GM19351 (cell line): ENCODE data around the gene HIGD2A.

Source experiments
- ATAC-seq: cut with Tn5 transposase; IDR thresholded peaks from one replicate; pipeline ENCODE4 v1.9.1; 2021; ENCODE audit warnings: mild to moderate bottlenecking, moderate library complexity; ENCODE audit not compliant: unreplicated experiment

Gene HIGD2A, protein sequence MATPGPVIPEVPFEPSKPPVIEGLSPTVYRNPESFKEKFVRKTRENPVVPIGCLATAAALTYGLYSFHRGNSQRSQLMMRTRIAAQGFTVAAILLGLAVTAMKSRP

DNA sequence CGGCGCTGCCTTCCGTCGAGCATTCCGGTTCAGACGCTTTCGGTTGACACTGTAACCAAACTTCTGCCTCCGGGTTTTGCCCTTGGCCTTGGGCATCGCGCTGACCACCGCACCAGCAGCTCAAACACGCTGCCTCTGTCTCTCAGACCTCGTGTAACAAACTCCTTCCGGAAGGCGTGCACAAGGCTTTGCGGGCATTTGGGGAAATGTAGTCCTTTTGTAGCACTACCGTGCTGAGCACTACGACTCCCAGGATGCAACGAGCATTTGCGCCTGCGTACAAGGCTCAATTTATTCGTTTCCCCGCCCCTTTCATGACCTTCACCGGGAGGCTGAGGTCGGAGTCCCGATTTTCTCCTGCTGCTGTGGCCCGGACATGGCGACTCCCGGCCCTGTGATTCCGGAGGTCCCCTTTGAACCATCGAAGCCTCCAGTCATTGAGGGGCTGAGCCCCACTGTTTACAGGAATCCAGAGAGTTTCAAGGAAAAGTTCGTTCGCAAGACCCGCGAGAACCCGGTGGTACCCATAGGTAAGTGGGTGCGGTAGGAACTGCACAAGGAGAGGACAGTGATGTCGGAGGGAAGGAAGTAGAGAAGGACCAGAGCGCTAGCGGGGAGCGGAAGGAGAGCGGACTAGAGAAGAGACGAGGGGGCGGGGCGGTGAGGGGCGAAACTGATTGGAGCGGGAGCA is at the start of gene HIGD2A, which contains the start of gene NOP16:
HIGD2A (plus strand) TSS at position 308 of the 691 bp plus-strand sequence; CDS start at position 377, 69 bp downstream.
NOP16 (minus strand) TSS at position 155 of the 691 bp plus-strand sequence; CDS start at position 96, 59 bp downstream.
- ATAC-seq, result peak; percentile 87

DNA sequence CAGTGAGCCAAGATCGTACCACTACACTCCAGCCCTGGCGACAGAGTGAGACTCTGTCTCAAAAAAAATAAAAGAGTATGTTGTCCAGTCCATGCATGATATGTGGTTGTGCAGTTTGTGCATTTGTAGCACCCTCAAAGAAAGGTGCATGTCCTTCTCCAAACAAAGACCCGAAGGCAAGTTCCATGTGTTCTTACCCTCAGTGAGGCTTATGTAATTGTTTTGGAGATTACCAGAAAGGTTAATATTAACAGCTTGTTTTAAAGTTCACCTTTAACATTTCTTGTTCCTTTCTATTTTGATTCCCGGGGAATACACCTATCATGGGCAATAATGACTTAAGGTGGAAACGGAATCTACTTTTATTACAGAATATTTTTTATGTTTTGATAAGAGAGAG is 49.2 kb upstream of the HIGD2A start:
- ATAC-seq, result no peak

DNA sequence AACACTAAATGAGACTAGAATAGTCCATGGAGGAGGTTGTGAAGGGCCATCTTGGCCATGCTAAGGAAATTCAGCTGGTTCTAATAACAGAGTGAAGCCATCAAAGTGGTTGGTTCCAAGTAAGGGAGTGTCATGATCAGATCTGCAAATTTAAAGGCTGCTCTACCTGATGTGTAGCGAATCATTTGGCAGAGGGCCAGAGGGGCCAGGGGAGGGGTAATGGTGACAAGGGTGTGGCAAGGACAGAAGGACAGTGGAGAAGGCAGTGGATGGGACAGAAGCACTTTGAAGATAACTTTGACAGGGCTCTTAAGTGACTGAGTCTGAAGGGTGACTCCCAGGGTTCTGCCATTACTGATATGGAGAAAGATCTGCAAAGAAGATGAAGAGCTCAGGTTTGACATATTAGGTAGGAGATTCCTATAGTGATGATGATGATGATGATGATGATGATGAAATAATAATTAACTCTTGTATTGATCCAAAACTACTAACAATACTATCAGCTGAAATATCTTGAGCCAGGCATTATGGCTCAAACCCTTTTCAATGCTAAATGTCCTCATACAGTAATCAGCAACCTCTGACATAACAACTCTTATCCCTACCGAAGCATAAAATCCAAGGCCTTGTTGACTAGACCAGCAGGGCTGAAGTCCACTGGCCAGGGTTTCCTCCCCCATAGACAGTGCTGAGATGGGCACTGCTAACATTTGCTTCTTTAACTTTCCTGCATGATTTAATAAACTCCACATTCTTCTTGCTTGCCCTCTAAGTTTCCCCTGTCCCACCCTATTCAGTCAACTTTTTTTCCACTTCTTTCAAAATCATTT is 47.0 kb upstream of the HIGD2A start:
- no peak for ATAC-seq

DNA sequence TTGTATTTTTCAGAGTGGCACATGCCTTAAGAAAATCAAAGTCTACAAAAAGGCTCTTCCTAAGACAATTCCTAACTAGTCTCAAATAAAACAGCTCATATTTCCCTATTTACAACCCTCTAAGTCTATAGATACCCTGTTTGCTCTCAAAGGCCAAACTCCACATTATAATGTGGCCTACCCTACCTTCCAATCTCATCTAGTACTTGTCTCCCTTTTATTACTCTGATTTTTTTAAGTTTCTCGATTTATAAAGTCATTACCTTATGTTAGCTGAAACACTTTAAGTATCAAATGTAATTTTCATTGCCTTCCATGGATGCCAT is 46.4 kb upstream of the HIGD2A start:
- ATAC-seq, result no peak

DNA sequence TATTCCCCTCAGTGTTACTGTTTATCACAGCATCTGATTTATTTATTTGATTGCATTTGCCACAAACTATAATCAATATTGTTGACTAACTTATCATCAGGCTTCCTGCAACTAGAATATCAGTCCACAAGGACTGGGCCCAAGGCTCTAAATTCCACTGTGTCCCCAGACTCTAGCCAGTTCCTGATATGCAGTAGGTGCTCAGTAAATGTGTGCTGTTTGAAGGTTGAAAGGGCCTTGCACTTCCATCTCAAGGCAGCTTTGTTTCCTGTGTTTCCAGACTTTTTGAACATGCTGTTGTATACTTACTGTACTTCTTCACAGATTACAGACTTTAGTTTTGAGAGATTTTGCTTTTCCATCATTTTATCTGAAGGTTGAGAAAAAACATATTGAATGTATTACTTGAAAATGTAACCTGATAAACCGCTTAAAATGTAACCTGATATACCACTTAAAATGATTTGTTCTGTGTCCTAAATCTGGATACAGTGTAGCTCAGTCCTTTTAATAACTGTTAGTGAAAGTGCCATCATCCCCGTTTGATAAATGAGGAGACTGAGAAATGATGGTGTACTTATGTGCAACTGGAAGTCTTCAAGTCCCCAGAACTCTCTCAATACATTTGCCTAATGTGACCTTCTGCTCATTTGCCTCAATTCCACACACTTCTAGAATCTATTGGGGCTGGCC is 45.6 kb upstream of the HIGD2A start:
- ATAC-seq, result no peak

DNA sequence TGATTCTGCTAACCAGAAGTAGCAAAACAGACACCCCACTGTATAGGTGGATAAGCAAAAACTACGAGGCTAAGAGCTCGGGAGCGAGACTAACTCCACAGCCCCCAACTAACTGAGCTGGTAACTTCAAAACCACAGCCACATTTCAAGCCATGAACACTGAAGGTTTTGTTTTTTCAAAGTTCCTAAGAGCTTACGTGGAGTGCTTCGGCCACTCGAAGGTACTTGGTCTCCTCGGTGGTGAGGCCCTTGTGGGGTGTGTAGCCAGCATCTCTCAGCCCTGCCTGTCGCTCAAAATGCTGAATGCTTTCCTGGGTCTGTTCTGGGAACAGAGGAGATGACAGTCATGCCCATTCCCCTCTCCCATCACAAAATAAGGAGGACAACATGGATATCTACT is 38.1 kb upstream of the HIGD2A start:
- ATAC-seq, result no peak

DNA sequence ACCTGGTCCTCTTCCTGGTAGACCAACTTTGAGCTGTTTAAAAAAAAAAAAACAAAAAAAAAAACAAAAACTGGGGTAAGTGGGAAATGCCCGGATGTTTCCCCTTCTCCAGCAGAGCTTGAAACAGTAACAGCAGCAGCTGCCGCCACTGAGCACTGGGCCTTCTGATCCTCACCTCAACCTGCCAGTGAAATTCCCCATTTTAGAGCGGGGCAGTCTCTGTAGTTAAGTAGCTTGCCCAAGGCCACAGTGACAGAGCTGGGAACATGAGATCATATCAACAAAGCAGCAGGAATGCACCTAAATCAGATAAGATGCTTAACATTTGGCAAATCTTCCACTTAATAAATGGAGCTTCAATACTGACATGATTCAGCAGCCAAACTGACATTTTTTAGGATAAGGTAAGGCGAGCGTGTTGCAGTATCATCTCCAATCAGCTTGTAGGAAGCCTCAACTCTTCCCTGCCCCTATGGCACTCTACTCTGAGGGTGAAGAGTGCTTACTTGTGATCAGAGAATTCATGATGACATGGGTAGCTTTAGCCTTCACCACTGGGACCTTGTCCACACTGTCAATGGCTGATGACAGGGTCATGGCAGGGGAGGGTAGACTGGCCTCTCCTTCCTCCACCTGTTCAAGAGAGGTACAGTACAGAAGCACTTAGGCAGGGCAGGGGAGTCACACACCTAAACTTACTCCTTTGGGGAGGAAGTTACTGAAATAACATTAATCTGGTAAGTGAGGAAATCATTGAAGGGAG is 36.3 kb upstream of the HIGD2A start:
- no peak for ATAC-seq

DNA sequence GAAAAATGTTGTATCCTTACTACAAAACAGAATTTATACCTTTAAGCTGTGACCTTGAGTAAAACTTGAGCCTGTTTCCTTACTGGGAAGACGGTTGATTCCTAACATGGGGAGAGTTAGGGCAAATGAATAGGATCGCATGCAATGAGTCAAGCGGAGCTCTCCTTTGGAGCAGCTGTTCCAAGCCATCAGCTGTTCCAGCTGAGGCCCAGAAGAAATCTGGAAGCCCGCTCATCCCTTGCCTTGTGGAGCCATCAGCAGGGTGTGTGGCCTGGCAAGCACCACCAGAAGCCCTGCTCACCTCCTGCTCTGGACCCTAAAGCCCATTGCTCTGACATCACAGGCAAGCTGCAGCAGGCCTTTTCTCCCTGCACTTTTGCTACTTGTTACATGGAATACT is 35.0 kb upstream of the HIGD2A start:
- ATAC-seq, result no peak

DNA sequence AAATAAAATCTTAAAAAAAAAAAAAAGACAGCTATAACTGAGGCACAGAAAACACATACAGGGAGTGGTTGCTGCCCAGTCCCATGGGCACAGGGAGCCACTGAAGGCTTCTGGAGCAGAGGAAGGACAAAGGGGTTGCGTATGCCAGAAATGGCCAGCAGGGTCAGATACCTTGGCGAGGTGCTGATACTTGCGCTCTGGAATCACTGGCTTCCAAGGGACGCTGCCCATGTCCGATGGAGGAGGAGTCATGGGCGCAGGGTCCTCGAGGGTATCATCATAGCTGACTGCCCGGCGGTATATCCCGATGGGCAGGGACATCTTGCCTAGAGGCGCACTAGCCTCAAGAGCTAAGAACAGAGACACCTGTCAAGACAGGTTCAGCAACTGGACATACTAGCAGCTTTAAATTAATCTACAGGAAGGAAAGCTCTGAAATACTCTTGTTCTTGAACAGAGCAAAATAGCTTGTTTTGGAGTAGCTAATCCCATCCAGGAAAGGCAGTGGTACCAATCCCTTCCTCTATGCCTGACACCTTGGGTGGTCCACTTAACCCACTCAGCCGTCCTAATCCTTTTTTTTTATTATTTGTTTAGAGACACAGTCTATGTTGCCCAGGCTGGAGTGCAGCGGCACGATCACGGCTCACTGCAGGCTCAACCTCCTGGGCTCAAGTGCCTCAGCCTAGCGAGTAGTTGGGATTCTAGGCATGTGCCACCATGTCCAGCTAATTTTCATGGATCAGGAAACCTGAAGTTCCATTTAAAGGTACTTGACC is 33.0 kb upstream of the HIGD2A start:
- ATAC-seq, result no peak

DNA sequence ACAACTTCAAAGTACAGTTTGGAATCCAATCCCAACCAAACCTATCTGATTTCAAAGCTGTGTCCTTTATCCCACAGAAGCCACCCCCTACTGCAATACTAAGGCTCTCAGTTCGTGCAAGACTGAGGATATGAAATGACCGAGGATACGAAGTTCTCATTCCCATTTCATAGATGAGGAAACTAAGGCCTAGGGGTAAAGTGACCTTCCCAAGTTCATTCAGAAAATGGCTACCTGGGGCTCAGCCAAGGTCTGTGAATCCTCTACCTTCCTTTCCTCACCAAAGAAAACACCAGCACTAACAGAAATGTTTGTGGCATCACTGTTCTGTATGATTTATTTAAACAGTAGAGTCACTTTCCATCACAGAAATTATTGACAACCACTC is 32.4 kb upstream of the HIGD2A start:
- no peak for ATAC-seq

DNA sequence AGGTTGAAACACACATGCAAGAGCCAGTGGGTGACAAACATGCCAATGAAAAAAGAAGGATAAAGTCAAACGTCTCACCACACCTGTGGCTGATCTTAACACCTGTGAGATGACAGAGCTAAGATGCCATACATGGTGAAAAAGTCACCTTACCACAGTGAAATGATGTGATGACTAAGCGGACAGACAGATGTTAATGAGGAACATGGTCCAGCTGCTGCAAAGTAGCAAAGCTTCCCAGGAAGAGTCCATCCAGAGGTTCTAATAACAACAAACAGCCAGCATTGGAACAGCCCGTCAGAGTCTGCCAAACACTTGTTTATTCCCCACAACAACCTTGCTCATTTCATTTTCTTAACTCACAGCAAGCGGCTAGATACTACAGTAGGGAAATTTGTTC is 28.9 kb upstream of the HIGD2A start:
- no peak for ATAC-seq

DNA sequence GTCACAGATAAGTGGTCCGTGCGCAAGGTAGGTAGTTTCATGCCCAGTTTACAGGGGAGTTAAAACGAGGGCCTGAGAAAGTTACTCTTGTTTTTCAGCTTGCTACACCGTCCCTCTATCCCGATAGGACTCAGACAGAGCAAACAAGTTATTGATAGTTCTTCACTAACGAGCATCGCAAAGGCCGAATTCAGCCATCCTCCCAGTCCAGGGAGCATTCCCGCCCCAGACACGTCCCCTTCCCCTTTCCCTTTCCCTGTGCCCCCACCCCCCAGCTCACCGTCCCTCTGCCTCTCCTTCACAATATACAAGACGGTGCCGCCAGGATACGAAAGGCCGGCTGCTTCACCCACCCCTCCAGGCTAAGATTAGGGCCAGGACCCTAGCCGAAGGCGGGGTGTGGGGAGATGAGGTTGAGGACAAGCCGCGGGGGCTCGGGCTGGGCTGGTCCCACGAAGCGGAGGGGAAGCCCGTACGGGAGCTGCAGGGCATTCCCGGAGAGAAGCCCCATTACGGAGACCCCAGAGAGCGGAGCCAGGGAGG is 27.6 kb upstream of the HIGD2A start:
- no peak for ATAC-seq

DNA sequence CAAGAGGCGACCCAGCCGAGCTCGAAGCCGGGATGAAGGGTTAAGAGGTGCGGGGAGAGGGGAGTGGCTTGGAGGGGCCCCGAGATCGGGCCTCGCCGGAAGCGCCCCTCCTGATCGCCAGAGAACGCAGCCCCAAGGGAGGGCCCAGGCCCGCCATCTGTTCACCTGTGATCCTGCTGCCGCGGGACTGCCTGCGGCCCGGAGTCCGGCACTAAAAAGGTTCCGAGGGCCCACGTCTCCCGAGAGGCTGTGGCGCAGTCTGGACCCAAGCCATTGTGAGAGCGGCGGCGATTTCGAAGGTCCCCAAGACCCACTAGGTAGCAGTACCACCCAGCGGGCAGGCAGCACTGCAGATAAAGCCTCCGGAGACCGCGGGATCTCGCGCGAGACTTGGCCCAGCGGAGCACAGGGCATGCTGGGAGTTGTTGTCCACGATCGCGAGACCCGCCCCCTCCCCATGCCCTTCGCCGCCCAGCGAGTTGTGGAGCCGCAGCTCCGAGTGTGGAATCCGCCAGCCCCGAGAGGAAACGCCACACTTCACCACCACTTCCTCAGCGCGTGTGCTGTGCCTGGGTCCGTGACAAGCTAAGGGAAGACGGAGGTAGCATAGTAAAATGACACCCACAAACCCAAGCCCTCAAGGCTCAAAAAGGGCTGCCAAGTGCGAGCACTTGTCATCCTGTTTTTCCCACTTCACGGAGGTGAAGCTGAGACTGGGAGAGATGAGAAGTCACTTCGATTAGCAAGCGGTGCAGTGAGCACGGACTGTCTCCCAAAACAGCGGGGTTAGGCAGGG is 26.9 kb upstream of the HIGD2A start, which contains the start of gene KIAA1191:
KIAA1191 (minus strand) TSS at position 328 of the 796 bp plus-strand sequence. CDS start 2,256 bp downstream, outside the sequence.
- peak; percentile 82 for ATAC-seq

DNA sequence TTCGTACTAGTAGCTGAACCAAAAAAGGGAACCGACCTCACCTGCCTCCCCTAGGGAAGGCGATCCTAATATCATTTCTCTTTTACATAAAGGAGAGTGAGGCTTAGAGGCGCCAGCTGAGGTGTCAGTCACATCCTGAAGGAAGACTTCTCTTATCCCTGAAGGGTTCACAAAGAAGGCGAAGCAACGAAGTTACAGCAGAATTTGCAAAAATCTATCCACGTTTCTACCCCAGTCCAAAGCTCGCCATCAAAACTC is 26.4 kb upstream of the HIGD2A start:
- ATAC-seq, result no peak

DNA sequence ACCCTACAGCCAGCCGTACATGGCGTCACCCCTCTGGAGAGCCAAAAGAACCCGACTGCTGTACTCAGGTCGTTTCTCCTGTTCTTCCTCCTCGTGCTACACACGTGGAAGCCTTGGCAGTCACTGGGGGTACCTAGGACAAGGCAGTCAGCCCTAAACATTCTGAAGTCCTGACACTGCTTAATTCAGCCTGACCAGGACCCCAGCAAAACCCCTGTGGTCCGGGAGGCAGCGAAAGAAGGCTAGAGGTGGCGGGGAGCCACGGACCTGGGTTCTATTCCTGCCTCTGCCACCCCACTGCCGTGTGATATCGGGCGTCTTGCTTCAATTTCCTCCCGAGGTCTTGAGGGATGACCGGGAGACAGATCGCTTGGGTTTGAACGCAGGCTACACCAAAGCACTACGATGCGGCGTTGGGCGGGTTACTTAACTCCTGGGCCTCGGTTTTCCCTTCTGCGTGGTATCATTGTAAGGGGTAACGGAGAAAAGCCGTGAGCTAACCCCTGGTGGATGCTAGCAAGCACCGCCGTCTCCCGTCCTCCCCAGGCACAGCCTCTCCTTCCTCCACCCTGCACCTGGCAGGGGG is 23.7 kb upstream of the HIGD2A start:
- ATAC-seq, result no peak

DNA sequence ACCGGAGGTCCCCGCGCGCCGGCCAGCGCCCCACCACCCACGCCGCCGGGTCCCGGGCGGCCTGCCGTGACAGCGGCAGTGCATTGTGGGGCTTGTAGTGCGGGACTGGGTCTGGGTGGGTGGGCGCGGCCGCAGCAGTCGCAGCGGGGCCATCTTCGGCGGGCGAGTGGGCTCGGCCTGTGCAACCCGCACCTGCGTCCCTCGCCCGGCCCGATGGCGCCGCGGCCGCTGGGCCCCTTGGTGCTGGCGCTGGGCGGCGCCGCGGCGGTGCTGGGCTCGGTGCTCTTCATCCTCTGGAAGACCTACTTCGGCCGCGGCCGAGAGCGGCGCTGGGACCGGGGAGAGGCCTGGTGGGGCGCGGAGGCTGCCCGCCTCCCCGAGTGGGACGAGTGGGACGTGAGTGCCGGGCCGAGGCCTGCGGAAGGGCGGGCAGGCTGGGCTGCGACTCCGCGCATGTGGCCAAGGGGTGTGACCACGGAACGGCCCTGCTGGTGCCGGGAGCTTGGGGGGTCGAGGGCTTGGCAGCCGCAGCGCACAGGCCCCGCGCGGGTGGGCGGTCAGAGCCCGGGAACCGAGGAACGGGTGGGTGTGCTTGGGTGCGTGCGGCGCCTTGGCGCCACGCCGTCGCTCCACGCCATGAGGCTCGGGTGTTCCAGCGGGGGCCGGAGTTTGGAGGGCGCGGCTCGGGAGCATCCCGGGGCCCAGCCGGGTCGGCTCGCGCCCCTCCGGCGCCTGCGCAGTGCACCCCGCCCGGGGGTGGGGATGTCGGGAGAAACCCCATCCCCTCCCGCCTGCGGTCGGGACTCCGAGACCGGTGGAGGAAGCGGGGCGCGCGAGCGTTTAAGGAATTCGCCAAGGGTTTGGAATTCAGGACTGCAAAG is 23.0 kb upstream of the HIGD2A start, which contains the start of gene ARL10:
ARL10 (plus strand) TSS at position 137 of the 881 bp plus-strand sequence; CDS start at position 214, 77 bp downstream.
- ATAC-seq, result peak; percentile 39

DNA sequence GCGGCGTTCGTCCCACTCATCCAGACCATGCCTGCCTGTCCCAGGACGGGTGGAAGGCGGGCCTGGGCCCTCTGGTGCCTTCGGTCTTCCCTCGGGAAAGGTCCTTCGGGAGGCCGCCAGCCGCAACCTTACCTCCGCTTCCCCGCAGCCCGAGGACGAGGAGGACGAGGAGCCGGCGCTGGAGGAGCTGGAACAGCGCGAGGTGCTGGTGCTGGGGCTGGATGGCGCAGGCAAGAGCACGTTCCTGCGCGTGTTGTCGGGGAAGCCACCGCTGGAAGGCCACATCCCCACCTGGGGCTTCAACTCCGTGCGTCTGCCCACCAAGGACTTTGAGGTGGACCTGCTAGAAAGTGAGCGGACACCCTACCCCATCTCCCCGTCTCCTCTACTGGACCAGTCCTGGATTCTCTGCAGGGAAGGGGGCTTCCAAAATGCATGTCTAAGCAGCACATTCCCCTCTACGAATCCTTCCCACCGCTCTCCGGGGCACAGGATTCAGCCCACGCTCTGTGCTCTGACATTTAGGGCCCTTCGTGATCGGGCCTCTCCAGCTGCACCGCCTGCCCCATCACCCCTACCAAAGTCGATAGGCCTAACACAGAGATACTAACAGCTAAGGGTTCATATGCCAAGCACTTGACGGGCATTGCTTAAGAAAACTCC is 22.2 kb upstream of the HIGD2A start:
- ATAC-seq, result no peak
